Measurements from ENCODE around the gene SLC27A5.
A peak's percentile ranks its signal among the peaks of the same experiment; 100 is the strongest.

SLC27A5 gene

GRCh38 chr19:58511353-58512208, at the start of gene SLC27A5:
Gene SLC27A5, minus strand, starts transcription at chr19:58511992. Its CDS starts 37 bp downstream, at chr19:58511955.
- DNase-seq (ENCODE audit: low read depth, low spot score) = no peak
- peaks cover 10% of the 10 kb centered on the region; the same call in 1 of the 2 replicates for H3K36me3 ChIP-seq (ENCODE audit: insufficient read depth, low read length)
- H3K27ac ChIP-seq = no peak within 1 kb of the TSS
- H3K4me3 ChIP-seq = no peak within 1 kb of the TSS
- no peaks in the 10 kb centered on the region for H3K9me3 ChIP-seq (ENCODE audit: low read depth, low read length)
- TF ChIP-seq POLR2AphosphoS5 (IDR thresholded peaks at IDR 0.05; ENCODE audit: borderline replicate concordance, low read depth, low read length) (no peak), EZH2 (IDR thresholded peaks at IDR 0.05) (no peak), FOXP2 (optimal IDR thresholded peaks at IDR 0.05; ENCODE audit: control extremely low read depth, extremely low read length, insufficient read depth) (no peak)
- no peak within 1 kb of the TSS for H3K9ac ChIP-seq (ENCODE audit: insufficient read length)

GRCh38 chr19:58560921-58561320, 49.1 kb upstream of the SLC27A5 start:
- H3K9ac ChIP-seq (ENCODE audit: insufficient read length) = no peak overlapping the region
- no peaks in the 10 kb centered on the region for H3K9me3 ChIP-seq (ENCODE audit: low read depth, low read length)
- TF ChIP-seq FOXP2 (optimal IDR thresholded peaks at IDR 0.05; ENCODE audit: control extremely low read depth, extremely low read length, insufficient read depth) (no peak), POLR2AphosphoS5 (IDR thresholded peaks at IDR 0.05; ENCODE audit: borderline replicate concordance, low read depth, low read length) (0 out of 2 replicates have a peak, but pooled peaks have one; percentile 17)
- H3K4me3 ChIP-seq = no peak overlapping the region
- DNase-seq (ENCODE audit: low read depth, low spot score) = no peak
- peaks cover 11% of the 10 kb centered on the region for H3K36me3 ChIP-seq (ENCODE audit: insufficient read depth, low read length)
- H3K27ac ChIP-seq = no peak overlapping the region

- DNase-seq (ENCODE audit: low read depth, low spot score) = no peak
- Histone ChIP-seq H3K9me3 (ENCODE audit: low read depth, low read length) (no peaks in the 10 kb centered on the region), H3K9ac (ENCODE audit: insufficient read length) (peak overlapping the region; percentile 99), H3K36me3 (ENCODE audit: insufficient read depth, low read length) (peaks cover 17% of the 10 kb centered on the region), H3K4me3 (peak overlapping the region; percentile 93), H3K27ac (peak overlapping the region; percentile 97)
- TF ChIP-seq FOXP2 (optimal IDR thresholded peaks at IDR 0.05; ENCODE audit: control extremely low read depth, extremely low read length, insufficient read depth) = no peak
- TF ChIP-seq EZH2 (IDR thresholded peaks at IDR 0.05) = no peak
- TF ChIP-seq POLR2AphosphoS5 (IDR thresholded peaks at IDR 0.05; ENCODE audit: borderline replicate concordance, low read depth, low read length) = no peak
Observed at GRCh38 chr19:58560007-58560887, 48.5 kb upstream of the SLC27A5 start.

- TF ChIP-seq EZH2 (IDR thresholded peaks at IDR 0.05) (no peak), FOXP2 (optimal IDR thresholded peaks at IDR 0.05; ENCODE audit: control extremely low read depth, extremely low read length, insufficient read depth) (no peak), POLR2AphosphoS5 (IDR thresholded peaks at IDR 0.05; ENCODE audit: borderline replicate concordance, low read depth, low read length) (peak; percentile 85)
- Histone ChIP-seq H3K4me3 (peak overlapping the region; percentile 93), H3K27ac (peak overlapping the region; percentile 97), H3K9ac (ENCODE audit: insufficient read length) (peak overlapping the region; percentile 99), H3K9me3 (ENCODE audit: low read depth, low read length) (no peaks in the 10 kb centered on the region), H3K36me3 (ENCODE audit: insufficient read depth, low read length) (peaks cover 17% of the 10 kb centered on the region)
- DNase-seq (ENCODE audit: low read depth, low spot score) = no peak
Observed at GRCh38 chr19:58559275-58560006, 47.6 kb upstream of the SLC27A5 start.

- DNase-seq (ENCODE audit: low read depth, low spot score) = peak; percentile 90
- Histone ChIP-seq H3K9ac (ENCODE audit: insufficient read length) (peak overlapping the region; percentile 99), H3K4me3 (peak overlapping the region; percentile 93), H3K27ac (peak overlapping the region; percentile 99), H3K9me3 (ENCODE audit: low read depth, low read length) (no peaks in the 10 kb centered on the region), H3K36me3 (ENCODE audit: insufficient read depth, low read length) (peaks cover 17% of the 10 kb centered on the region)
- TF ChIP-seq FOXP2 (optimal IDR thresholded peaks at IDR 0.05; ENCODE audit: control extremely low read depth, extremely low read length, insufficient read depth) = no peak
- peak; percentile 79 for TF ChIP-seq POLR2AphosphoS5 (IDR thresholded peaks at IDR 0.05; ENCODE audit: borderline replicate concordance, low read depth, low read length)
- no peak for TF ChIP-seq EZH2 (IDR thresholded peaks at IDR 0.05)
Observed at GRCh38 chr19:58558623-58559274, 47.0 kb upstream of the SLC27A5 start.

GRCh38 chr19:58558066-58558622, 46.4 kb upstream of the SLC27A5 start, which contains the start of gene UBE2M:
Gene UBE2M, minus strand, starts transcription at chr19:58558611. Its CDS starts 230 bp downstream, at chr19:58558381.
- H3K9me3 ChIP-seq (ENCODE audit: low read depth, low read length) = no peaks in the 10 kb centered on the region
- DNase-seq (ENCODE audit: low read depth, low spot score) = no peak
- peaks cover 17% of the 10 kb centered on the region for H3K36me3 ChIP-seq (ENCODE audit: insufficient read depth, low read length)
- peak within 1 kb of the TSS; percentile 93 for H3K4me3 ChIP-seq
- H3K9ac ChIP-seq (ENCODE audit: insufficient read length) = peak within 1 kb of the TSS; percentile 99
- TF ChIP-seq FOXP2 (optimal IDR thresholded peaks at IDR 0.05; ENCODE audit: control extremely low read depth, extremely low read length, insufficient read depth) (no peak), EZH2 (IDR thresholded peaks at IDR 0.05) (no peak), POLR2AphosphoS5 (IDR thresholded peaks at IDR 0.05; ENCODE audit: borderline replicate concordance, low read depth, low read length) (no peak)
- peak within 1 kb of the TSS; percentile 99 for H3K27ac ChIP-seq
